ENCODE results near the gene SULF2.

The SULF2 gene

DNA sequence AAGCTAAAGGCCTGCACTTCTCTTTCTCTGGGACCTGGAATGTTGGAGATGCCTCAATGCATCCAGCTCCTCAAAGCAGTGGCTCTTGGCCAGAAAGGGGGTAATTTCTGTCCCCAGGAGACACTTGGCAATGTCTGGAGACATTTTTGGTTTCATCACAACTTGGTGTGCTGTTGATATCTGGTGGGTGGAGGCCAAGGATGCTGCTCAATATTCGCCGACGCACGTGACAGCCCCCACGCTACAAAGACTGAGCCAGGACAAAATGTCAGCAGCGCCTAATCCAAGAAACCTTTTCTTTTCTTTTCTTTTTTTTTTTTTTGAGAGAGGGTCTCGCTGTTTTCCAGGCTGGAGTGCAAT, 79.8 kb downstream of the SULF2 start:
- DNase-seq = no peak

DNA sequence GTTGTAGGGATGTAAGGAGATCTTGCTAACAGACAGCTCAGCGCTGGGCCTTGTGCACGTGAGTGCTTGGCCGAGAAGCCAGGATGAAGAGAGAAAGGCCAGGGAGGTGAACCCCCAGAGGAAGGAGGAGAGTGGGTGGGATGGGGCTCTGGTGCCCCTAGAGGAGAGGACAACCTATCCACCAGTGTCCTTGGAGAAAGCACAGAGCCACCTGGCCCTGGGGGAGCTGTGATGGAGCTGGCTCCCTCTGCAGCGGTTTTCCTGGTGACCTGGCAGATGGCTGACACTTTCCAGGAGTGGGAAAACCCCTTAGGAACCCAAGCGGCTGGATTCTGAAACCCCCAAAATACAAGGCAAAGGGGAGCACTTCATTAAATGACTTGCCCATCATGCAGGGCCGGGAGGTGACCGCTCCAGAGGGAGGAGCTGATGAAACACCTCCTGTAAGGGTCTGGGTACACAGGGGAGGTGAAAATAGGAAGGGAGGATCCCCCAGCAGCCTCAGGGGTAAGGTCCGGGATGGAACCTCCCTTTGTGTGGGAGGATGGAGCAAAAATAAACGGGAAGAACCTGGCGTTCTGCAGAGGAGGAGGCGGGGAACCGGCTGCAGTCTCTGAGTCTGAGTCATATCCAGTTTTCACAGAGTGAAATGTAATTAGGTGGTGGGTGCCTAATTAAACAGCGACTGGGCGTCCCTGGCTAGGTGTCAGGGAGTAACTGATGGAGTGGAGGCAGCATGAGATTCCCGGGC, 80.4 kb downstream of the SULF2 start:
- DNase-seq = no peak

DNA sequence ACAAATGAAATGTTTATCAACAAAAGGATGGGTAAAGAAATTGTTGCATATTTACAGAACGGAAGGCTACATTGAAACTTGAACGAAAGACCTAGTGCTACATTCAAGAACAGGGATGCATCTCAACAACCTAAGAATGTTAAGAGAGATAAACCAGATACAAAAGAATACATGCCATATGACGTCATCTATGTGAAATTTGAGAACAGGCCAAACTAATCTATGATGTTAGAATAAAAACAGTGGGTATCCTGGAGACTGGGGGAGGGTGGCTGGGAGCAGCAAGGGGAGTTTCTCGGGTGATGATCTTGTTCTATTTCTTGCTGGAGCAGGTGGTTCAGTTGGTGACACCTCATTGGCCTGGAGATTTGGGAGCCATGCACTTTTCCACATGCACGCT, 81.5 kb downstream of the SULF2 start:
- DNase-seq = no peak

DNA sequence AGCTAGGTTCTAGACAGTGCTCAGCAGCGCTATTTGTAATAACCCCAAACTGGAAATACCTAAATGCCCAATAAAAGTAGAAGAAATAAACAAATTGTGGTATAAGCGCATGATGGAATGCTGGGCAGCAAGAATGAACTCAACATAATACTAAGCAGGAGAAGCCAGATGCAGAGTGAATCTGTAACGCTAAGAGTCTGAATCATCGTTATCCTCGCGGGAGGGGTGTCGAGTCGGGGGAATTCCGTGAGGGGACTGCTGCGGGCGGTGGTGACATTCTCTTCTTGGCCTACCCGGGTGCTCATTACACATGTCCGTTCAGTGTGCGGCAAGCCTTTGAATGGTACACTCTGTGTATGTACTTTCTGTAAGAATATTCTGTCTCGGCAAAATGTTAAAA, 83.7 kb downstream of the SULF2 start:
- DNase-seq = no peak

DNA sequence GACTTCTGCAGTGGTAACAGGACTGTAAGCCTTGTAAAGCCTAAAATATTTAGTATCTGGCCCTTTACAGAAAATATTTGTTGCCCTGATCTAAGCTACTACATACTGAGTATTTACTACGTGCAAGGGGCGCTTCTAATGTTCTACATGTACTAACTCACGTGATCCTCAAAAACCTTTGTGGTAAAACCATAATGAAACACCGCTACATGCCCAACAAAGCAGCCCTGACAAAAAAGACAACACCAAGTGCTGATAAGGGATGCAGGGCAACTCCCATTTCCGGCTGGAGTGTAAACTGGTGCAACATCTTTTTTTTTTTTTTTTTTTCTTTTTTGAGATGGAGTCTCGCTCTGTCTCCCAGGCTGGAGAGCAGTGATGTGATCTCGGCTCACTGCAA, 85.0 kb downstream of the SULF2 start:
- no peak for DNase-seq

DNA sequence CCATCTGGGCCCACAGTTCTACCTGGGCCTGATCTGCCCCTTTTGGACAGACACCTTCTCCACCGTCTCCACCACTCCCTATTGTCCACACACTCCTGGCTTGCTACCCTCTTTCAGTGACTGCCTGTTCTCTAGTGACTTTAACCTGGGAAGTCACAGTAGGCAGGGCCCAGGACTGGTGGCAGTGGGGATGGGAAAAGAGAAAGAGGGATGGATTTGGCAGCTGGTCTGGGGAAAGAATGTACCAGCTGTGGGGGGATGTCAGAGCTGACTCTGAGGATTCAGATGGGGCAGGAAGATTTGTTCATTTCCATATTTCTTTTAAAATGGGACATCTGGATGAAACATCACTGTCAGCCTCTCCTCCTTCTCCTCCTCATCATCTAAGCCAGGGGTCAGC, 85.5 kb downstream of the SULF2 start:
- DNase-seq = no peak

DNA sequence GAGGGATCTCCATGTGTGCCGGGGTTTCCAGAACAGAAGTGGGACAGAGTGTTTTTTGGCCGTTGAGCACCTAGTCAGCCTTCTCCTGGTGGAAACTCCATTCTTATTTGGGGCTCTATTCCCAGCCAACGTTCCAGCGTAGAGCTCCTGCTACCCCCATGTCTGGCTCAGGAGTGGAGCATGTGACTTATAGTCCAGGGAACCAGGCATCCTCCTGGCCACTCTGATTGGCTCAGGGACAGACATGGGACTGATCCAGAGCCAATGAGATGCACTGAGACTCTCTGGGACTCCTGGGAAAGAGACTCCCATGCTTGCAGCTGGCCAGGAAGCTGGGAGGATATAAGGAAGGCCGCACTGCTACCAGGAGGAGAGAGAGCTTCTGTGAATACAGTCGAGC, 87.1 kb downstream of the SULF2 start:
- no peak for DNase-seq

DNA sequence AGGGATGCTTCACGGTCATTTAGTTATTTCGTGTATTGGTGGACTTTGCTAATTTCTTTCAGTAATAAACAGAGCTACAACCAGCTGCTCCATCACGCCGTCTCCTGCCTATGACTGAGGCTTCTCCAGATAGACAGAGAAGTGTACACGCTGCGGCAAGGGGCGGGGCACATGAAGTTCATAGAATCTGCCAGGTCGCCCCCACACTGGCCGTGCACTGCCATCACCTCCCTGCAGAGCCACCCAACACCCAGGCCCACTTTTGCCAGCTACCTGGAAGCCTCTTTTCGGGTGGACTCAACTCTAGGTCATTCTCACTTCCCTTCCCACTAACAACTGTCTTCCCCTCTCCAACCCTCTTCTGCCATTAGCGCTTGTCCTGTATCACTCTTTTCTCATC, 88.4 kb downstream of the SULF2 start:
- no peak for DNase-seq

DNA sequence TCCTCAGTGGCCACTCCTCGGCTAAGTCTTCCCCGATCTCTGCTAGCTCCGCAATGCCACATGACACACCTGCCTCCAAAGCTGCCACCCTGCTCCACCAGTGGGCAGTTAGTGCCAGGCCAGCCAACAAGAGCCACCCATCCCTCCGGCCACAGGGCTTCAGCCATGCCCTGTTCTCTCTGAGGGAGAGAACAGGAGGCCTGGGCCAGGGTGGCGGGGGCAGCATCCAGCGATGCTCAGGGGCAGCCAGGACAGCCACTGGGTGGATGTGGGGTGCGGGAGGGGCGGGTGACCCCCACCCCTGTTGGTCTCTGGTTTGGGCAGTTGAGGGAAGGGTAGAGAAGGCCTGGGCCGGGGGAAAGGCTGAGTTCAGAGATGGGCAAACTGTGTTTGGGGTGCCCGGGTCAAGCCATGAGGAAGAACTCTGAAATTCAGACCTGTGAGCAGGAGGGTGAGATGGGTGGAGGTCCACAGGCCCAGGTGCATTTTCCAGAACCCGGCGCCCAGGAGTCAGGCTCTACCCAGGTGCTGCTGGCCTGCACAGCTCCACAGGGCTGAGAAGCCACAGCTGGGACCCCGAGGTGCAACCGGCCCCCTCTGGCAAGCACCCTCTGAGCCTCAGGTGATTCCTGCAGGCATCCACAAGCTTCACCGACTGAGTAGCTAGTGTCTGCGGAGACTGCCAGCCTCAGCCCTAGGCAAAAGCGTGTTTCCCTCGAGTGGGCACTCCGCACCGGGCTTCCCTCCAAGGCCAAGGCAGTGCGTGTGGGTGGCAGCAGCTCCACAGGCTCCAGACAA, 91.1 kb downstream of the SULF2 start:
- no peak for DNase-seq

DNA sequence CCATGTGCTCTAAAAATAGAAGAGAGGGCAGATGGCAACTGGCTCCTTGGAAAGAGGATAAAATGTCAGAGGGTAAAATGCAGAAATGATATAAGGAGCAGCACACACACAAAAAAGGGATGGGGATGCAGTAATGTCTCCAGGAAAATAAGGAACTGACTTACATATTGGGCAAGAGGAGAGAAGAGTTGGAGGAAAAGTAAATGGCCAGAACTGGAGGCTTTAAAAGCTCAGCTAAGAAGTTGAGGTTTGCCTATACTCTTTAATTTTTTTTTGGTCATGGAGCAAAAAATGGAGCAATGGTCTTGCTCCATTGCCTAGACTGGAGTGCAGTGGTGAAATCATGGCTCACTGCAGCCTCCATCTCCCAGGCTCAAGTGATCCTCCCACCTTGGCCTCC, 93.7 kb downstream of the SULF2 start:
- DNase-seq = no peak

DNA sequence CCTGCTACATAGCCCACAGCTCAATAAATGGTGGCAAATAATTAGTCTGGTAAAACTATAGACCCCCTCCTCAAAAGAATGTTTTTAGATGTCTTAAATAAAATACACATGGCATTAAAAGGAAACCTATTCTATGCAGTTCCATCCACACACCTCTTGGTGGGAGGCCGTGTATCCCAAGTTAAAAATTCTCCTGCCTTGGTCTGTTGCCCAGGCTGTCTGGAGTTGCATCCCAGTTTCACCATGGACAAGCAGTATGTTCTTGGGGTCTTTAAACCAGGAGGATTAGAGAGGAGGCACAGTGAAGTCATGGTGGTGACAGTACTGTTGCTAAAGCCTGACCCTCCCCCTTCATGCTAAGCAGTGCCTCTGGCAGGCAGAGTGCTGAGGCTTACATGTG, 95.5 kb downstream of the SULF2 start:
- no peak for DNase-seq

DNA sequence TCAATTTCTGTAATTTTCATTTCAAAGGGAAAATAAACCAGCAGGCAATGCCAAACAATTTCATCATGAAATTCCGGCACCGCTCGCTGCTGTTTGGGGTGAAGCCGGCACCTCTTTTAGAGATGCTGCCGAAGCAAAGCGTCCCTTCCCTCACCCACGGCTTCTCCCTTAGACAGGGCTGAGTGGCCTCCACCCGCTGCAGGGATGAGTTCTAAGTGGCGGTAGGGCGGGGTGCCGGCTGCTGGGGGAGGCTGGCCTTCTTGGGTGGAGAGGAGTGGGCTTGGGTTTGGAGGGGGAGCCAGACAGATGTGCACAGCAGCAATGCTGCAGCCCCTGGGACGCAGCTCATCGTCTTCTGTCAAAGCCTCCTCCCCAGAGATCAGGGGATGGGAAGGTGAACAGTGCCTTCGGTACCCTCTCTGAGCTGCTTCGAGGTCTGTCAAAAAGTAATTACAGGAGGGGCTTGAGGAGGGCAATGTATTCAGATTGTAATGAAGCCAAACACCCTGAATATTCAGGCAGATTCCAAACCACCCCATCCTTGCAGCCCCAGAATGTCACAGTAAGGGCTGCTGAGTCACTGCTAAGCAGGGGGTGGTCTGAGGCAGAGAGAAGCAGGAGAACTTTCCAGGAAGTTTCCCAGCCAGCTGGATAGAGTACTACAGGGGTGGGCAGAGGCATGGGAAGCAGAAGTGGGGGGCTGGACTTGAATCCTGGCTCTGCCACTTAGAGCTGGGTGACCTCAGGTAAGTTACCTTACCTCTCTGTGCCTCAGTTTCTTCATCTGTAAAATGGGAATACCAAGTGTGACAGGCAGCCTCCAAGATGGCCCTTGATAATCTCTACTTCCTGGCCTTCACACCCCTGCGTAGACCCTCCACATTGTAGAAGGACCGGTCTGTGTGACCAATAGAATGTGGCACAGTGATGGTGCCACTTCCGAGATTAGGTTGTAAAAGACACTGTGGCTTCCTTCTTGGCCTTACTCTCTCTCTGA, 96.6 kb downstream of the SULF2 start:
- no peak for DNase-seq

DNA sequence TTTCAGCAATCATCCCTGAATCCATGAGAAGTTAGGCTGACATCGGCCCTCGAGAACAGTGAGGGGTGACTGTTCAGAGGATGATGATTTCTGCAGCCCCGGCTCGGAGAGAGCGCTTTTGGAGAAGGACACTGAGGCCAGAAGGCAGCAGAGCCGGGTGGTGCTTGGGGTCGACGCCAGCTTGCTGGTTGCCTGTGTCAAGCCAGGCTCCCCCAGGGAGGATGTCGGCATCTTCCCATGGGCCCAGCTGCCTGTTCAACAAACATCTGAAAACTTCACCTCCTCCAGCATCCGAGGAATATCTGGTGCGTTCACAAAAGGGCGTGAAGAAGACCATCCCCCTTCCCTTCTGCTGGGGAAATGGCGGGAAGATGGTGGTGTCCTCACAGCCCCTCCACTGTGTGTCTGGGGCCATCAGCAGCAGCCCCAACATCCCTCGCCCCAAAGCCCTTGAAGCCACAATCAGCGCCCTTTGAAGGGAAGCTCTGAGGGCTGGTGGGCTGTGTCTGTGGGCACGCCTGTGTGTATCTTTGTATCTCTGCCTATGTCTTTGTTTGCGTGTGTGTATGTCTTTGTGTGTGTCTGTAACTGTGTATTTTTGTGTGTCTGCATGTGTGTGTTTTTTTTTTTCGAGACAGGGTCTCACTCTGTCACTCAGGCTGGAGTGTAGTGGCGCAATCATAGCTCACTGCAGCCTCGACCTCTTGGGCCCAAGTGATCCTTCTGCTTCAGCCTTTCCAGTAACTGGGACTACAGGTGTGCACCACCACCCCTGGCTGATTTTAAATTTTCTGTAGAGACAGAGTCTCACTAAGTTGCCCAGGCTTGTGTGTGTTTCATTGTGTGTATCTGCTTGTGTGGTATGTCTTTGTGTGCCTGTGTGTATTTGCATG, 97.9 kb downstream of the SULF2 start:
- no peak for DNase-seq

DNA sequence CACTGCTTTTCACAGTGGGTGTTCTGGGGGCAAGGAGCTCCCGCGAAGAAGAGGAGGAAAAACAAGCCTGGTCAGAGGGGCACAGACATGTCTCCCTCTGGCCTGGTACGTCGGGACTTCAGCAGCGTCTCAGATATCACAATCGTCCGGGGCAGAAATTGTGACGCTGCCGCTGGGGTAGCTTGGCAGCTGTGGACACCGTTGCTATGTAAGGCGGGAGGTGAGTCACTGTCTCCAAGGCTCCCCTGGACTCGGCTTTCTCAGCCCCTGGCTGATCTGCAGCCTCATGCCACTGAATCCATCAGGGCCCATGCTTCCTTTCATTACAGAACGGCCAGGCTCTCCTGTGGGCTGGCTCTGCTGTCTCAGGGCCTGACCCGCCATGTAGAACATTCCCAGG, 98.7 kb downstream of the SULF2 start:
- no peak for DNase-seq

DNA sequence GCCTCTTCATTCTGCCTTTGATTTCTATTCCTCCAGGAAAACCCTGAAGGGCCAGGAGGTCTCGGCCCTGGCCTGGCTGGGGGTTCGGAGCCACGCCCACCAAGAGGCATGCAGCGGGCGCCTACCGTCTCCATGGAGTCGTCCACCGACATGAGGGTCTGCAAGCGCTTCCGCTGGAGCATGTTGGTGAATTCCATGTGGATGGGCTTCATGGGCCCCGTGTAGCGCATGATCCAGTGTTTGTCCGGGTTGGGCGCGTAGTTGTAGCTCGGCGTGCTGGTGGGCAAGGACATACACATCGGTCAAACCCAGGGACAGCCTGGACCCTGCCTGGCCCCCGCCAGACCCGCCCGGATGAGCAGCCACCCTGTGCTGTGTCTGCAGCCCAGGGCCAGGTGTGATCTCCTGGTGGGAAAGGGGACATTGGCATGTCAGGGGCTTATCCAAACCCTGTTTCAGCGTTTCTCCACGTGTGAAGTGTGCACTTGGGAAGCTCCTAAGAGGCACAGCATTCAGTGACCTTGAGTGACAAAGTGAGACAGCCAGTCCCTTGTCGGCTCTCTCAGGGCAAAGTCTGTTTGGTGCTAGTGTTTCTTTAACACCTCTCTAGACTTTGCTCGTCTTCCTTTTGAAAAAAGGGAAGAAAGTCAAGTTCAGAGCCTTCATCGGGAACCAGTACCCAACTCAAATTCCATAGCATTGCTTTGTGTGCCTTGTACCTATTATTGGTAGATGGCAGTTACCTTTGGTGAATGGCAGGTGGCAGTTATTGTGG, 100.8 kb downstream of the SULF2 start:
- DNase-seq = no peak

DNA sequence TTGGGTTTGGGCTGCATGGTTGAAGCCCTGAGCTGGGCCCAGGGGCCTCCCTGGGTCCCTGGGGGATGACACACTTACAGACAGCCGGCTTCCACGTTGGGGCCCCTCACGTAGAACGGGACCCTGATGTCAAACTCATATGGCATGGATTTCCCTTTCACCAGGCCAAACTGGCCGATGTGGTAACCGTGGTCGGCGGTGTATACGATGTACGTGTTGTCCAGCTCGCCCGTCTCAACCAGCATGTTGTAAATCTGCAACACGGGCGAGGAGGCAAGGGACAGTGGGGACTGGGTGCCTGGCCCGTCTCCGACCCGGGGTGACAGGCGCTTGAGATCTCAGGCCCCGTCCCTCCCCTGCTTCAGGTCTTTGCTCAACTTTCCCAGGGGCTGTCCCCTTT, 102.4 kb downstream of the SULF2 start:
- DNase-seq = no peak

DNA sequence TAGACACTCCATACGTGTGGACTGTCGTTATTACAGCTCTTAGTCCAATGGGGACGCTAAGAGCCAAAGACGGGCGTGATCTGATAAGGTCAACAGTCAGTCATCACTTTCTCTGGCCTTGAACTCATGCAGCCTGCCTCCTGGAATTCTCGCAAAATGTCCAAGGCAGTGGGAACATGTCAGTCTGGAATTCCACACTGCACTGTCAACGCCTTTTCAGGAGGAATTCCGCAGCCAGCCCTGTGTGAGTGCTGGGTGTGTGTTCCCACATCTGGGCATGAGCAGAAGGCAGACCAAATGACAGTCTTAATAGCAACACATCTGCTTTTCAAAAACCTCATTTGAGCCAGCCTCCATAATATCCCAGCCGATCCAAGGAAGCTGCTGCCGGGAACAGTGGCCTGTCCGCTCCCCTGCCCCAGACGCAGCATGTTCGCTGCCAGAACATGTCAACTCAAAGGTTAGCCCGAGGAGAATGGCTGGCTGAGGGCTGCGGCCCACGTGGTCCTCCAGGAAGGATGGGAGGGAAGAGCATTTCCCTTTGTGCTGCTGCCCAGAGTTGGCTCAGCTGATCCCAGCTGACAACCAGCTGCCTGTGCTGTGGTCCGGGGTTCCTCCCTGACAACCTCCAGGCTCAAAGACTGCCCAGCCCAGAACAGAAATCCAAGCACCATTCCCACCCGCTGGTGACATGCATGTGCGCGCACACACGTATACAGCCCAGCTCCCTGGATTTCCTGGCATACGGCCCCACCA, 103.1 kb downstream of the SULF2 start:
- no peak for DNase-seq

DNA sequence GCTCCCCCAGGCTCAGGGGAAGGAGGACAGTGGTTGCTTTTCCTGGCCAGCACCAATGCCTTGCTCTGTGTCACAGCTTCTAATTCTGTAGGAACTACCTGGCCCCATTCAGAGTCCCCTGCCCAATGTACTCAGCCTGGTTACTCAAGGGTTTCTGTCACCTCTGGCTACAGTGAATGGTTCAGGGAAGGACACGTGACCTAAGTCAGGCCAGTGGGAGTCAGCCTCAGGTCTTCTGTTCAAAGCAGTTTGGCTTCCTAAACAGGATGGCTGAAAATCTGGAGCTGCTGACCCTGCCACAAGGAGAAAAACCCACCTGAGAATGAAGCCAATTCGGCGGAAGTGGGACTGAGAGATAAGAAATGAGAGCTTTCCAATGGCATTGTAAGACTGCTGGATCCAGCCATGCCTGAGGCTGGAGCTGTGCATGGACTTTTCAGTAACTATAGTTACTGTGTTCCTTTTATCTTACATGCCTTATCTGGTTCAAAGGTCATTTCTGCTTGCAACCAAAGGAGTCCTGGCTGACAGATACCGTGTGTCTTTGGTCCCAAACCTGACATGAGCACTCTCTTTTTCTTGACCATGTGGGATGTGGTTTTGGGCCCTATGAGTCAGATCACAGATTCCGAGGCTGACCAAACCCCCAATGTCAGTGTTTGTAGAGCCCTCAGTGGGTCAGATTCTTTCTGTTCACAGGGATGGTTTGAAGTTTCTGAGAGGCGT, 104.3 kb downstream of the SULF2 start:
- DNase-seq = no peak

DNA sequence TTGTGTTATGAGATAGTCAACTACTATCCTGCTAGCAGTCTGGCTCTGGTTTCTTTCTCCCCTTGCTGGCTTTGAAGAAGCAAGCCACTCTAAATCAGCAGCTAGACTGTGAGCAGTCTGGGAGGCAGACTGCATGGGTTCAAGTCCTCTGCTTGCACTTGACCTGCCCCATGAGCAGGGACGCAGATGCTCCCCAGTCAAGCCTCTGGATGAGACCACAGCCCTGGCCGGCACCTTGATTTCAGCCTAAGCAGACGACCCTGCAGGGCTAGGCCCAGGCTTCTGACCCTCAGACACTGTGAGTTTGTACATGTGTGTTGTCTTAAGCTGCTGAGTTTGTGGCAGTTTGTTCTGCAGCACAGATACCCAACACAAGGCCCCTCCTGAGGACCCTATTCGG, 105.8 kb downstream of the SULF2 start:
- DNase-seq = no peak

DNA sequence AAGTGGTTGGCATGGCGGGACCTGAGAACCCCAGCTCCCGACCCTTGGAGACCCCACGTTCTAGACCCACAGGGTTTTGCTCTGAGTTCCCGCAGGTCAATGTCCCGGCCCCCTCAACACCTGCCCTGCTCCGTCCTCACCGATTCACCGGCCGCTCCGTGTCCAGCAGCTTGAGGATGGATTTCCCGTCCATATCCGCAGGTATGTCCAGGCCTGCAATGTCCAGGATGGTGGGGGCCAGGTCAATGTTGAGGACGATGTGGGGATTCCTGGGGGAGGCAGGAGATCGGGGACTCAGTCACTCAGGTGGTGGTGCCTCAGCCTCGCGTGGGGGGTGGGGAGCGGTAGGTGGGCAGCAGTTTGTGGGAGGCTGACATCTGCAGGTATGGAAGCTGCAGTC, 106.7 kb downstream of the SULF2 start:
- no peak for DNase-seq

Measured in activated gamma-delta T cell treated with Interleukin-2 at 50 U/mL for 16 hours (primary cell).